ENCODE measurements around the gene ZNF174.
A peak's percentile ranks its signal among the peaks of the same experiment; 100 is the strongest.

DNA sequence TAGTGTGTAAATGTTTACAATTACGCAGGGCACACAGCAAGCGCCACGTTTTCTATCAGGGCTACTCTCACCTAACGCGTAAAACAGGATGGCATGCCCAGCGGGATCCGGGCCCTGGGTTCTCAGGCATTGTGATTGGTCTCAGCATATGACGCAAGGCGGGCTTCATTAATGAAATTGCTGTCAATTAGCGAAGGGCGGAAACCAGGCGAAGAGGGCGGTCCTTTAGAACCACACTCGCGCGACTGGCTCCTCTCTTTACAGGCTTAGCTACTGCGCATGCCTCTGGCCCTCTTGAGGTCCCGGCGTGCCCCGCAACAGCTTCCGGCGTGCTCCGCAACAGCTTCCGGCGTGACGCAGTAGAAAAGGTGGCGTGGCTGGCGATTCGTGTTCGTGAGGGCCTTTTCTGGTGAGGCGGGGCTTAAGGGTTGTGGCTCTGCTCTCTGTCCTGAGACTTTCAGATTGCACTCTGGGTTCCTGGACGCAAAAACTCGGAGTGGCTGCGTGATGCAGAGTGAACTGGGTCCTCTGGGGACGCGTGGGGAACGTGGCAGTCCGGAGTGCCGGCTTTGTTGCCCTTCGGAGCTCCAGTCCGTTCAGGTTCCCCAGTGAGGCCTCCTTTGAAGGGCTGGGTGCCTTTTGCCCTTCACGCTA lies 36.1 kb upstream of the ZNF174 start:
- TF ChIP-seq CTCF (IDR thresholded peaks at IDR 0.05) (no peak), POLR2AphosphoS5 (IDR thresholded peaks at IDR 0.05) (peak; percentile 20 to 70)

Measured in upper lobe of left lung (tissue), 4 donors.